Measurements from ENCODE around the gene JDP2.

Gene JDP2

DNA sequence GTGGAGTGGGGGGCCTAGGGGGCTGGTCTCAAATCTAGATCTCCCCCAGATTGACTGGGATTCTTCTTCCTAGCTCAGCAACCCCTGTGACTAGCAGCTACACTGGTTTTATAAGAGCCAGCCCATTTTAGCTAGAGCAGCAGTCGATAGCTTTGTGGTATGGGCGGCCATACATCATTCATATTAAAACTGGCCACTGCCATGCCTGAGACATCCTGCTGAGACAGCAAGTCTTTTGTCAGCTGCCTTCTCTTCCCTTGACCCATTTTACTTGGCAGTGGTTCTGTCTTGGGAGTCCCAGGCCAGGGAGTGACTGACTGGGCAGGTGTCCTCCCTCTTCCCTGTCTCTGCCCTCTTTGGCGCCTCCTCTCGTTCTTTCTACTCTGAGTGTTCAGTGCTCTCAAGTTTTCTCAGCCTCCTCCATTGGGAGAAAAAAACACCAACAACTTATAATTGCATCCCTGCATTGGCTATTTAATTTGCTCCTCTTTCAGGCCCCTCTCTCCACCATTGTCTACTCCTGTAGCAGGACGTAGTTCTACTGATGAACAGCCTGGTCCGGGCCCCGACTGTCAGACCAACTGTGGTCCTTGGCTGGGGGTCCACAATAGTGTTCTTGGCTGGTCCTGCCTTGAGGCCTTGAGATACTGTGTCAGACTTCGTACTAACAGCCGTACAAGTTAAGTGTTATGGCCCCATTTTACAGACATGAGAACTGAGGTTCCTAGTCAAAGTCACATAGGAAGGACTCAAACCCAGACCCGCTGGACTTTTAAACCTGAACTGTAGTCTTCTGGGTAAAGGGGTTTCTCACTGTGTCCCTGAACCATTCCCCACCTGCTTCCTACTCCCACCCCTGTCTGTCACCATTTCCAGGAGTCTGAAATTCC lies 18.3 kb upstream of the JDP2 start:
- DNase-seq (ENCODE audit: low read depth in 3 of 3): no peak

DNA sequence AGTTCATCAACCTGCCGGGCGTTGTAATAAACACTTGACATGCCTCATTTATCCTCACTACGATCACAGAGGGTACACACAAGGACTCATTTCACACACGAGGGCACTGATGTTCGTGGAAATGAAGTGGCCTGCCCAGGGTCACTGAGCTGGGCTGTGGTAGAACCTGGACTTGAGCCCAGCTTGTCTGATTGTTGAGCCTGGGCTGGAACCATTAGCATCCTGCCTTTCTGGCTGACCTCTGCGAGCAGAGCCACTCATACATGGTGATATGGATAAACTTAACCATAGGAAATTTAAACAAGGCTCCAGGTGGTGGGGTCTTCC lies 16.6 kb upstream of the JDP2 start:
- DNase-seq (ENCODE audit: low read depth in 3 of 3): no peak

DNA sequence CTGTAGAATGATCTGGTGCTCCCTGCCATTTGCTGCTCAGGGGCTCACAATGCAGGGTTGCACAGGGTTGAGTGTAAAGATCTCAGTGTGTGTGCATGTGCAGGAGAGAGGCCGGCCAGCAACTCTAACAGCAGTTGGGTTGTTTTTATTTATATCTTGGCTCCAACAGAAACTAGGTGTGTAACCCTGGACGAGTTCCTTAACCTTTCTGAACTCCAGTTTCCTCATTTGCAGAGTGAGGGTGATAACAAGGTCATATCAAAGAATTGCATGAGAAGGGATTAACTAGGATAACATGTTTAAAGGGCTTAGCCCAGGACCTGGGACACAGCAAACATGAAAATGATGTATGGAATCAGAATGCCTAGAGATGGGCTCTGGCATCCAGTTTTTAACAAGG lies 14.8 kb upstream of the JDP2 start:
- DNase-seq (ENCODE audit: low read depth in 3 of 3): no peak

DNA sequence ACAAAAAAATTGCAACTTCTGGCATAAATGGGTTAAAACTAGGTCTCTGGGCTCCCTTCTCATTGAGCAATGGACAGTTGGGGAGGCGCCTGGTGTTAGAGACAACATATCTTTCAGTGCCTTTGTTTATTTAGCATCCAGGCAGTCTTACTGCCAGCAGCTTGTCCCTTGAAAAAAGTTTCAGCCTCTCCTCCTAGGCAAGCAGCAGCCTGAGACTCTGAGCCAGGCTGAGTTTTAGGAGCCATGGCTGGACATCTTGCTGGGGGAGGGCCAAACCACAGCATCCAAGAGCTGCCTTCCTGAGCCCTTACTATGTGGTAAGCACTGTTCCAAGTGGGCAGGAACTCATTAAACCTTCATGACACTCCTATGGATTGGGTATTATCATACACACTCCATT lies 10.1 kb upstream of the JDP2 start:
- no peak for DNase-seq (ENCODE audit: low read depth in 3 of 3)

DNA sequence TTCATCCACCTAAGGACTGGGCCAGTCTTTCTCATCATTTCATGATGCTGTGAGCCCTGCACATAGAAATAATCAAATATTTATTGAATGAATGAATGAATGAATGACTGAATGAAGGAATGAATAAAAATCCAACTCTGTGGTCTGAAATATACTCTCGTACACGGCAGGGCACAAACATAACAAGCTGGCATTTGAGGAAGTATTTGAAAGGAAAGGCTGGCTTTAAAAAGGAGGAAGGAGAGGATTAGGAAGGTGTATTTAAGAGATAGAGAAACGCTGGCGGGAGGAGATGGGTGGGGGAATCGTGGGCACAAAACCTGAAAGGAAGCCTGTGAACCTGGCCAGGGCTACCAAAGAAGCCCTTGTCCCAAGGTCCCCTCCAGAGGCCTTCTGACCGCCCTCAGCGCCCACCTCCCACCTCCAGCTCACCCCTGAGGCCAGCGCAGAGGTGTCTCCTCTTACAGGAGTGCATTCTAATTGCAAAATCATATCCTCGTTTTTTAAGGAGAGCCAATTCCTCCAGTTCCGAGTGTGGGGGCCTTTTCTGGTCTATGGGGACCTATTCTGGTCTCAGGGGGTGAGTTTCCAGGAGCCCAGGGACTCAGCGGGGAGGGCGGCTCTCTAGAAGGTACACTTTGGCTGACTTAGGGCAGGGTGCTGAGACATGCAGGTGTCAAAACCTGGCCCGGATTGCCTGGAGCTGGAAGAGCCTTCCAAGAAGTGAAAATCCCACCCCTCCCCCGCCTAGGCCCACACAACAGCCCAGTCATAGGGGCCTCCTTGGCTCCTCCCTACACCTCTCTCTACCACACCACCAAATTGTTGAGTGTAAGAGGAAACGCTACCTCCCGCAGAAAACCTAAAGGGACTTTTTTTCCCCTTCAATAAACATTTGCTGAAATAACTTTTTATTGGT lies 8.7 kb upstream of the JDP2 start:
- DNase-seq (ENCODE audit: low read depth in 3 of 3): peak; percentile 18 to 51 (median 49)

DNA sequence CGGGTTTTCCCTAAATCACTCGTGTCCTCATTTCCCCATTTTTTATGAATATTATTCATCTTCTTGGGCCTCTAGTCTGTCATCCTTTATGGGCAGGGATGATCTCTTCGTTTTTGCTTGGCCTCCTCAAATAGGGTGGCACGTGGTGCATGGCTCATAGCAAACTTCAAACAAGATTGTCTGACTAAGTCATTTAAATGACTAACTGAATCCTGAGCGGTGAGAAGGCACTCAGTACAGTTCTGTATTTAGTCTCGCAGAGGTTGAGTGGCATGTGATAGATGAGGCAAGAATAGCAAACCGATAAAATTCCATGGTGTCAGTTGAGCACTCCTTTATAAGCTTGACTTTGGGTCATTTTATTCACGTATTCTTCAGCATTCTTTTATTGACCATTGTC lies 5.7 kb upstream of the JDP2 start:
- peak in 1 of 3 donors; percentile 43 for DNase-seq (ENCODE audit: low read depth in 3 of 3)

DNA sequence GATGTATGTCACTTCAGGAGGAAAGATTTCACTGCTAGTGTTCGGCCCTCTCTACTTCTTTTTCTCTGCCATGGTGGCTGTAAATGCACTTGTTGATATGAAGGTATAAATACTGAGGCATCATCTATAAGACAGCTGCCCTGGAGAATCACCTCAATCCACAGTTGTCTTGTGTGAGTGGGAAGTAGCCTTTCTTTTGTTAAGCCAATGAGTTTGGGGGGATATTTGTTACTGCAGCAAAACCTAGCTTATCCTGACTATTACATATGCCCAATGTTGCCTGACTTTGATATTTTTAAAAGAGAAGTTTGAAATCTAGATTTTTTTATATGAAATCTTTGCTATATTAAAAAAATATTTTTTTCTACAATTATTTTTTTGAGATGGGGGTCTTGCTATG lies 3.3 kb upstream of the JDP2 start:
- no peak for DNase-seq (ENCODE audit: low read depth in 3 of 3)

DNA sequence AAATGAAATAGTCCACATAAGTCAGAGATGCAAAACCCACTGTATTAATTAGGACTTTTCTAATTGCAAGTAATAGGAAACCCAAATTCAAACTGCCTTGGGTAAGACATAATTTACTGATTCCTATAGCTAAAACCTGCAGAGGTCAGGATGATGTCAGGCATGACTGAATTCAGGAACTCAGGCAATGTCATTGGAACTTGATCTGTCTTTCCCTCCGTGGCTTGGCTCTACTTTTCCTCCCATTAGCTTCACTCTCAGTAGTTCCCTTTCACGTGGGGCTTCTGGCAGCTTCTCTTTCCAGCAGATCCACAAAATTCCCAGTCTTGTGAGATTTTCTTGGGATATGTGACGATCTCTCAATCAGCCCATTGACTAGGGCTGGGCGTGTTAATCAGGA lies 2.4 kb upstream of the JDP2 start:
- no peak for DNase-seq (ENCODE audit: low read depth in 3 of 3)

DNA sequence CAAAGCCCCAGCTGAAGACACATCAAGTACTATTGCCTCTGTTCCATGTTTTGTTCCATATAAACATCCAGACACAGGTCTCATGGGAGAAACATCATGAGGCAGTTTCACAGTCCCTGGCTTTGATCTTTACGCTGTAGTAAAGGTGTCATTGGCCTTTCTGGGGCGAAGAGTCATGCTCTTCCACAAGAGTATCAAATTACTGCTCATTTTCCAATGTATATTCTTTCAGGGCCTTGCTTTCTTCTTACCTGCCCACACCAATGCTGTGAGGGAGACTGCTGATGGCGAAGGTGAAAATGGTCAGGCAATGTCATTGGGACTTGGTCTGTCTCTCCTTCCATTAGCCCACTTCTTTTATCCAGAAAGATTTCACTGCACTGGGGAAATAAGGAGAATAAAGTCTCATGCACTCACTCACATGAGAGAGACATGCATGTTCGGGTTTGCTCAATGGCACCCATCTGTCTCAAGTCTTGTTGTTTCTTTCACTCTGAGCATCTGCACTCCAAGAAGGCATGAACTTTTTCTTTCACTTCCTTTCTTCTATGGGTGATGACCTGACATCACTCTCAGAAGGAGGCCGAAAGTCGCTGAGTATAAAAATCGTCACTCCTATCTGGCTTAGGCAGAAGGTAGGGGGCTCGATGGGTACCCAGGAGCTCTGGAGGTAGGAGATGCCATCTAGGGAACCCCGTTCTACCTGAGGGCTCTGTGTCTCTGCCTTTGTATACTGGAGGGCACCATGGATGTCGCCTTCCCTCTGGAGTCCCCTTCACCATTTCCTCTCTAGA lies 1.3 kb upstream of the JDP2 start:
- no peak for DNase-seq (ENCODE audit: low read depth in 3 of 3)

DNA sequence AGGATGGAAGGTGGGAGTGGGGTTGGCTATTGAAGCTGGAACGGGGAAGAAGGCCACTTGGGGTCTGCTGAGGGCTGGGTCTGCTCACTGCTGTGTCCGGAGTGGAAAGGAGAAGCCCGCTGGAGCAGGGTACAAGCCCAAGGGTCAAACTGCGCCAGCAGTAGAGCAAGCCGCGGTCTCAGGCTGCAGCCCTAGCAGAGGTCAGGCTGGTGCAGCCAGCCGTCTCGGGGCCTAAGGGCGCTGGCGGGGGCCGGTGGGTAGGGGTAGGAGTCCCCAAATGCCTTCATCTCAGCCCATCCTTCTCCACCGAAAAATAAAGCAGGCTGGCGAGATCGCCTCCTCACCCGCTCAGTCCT lies 718 bp upstream of the JDP2 start:
- no peak for DNase-seq (ENCODE audit: low read depth in 3 of 3)

DNA sequence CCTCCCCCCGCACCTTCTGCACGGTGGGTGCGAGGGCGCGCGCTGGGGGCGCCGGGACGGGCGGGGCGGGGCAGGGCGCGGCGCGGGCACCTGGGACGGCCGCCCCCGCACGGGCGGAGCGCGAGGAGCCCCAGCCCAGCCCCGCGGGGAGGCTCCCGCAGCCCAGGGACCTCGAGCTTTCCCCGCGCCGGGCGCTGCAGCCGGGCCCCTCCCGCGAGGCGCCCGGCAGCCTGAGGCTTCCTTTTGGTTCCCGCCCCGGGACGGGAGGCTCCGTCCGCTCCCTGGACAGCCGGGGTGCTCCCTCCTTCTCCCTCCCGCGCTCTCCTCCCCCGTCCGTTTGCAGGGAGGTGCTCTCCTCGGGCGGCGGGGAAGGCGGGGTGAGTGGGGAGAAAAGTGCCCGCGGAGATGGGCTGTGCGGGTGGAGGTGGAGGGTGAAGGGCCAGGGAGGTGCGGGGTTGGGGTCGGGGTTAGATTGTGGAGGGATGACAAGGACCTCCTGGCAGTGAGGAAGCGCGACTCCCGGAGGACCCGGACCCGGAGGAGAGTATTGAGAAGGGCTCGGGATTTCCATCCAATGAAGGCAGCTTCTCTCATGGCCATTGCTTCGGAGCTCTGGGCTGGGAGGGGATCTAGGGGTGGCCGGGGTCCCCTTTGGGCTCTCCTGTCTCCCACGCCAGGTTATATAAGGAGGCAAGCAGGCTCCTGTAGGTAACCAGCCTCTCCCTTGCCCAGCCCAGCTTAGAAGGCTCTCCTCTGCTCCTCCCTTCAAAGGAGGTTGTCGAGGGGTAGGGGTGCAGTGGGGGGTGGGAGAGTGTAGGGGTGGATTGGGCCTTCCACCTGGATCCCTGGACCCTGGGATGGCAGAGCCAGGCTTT lies 645 bp downstream of the JDP2 start:
- DNase-seq (ENCODE audit: low read depth in 3 of 3): peak in 1 of 3 donors; percentile 20

DNA sequence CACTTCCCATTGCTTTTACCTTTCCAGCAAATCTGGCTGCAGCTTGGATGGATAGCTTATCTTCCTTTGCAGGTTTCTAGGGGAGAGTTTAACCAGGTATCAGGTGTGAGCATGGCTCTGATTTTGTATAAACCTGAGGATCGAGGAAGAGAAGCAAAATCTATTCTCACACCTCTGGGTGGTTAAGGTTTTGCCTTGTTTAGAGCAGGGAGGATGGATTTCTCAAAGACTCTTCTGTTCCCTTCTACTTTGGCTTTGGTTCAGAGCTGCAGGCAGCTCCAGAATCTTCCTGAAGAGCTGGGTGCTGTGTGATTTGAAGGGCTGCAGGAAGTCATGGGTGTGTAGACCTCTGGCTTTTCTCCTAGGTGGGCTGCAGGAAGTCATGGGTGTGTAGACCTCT lies 1.7 kb downstream of the JDP2 start:
- no peak for DNase-seq (ENCODE audit: low read depth in 3 of 3)

DNA sequence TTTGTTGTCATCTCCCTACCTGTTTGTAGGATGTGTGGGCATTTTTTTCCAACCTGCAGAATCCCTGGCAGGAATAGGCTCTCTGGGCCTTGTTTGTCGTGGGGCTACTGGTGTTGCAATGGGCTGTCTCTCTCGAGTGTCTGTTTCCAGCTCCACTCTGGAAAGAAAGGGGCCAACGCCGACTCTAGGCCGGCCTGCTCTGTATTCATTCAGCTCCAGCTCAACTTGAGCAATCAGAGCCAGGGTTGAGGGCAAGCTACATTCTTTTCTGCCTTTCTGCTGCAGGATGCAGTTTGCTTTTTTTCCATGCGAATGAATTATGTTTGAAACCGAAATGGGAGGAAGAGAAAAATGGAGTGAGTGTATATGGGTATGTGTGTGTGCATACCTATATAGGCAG lies 2.3 kb downstream of the JDP2 start:
- no peak for DNase-seq (ENCODE audit: low read depth in 3 of 3)

DNA sequence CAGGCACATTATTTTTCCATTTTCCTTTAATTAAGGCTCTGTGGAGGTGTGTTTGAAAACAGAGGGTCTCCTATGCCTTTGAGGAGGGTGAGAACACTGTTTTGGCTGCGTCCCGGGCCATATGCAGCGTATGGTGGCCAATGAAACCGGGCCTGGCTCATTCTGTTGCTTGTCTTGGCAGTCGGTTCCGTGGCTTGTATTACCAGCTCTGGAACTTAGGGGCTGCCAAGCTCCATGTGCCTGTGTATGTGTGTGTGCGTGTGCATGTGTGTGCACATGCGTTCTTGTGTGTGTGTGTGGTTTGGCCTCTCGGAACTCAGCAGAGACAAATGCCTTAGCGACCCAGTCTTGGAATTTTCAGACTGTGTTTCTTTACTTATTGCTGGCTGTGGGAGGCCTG lies 2.7 kb downstream of the JDP2 start:
- DNase-seq (ENCODE audit: low read depth in 3 of 3): no peak

DNA sequence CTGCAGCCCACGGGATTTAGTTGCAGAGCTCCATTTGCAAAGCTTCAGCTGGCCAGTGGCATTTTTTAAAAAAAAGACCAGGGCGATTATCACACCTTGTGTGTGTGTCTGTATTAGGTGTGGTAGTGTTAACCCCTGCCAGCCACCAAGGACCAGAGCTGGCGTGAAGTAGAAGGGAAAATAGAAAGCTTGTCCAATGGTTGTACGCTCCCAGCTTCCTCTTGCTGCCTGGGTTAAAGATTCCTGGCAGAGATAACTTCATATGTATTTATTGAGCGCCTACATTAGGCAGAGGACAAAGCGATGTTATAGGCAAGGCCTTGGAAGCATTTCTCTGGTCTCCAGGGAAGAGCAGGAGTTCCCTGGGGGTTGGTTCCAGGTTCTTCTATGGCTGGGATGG lies 3.2 kb downstream of the JDP2 start:
- no peak for DNase-seq (ENCODE audit: low read depth in 3 of 3)

DNA sequence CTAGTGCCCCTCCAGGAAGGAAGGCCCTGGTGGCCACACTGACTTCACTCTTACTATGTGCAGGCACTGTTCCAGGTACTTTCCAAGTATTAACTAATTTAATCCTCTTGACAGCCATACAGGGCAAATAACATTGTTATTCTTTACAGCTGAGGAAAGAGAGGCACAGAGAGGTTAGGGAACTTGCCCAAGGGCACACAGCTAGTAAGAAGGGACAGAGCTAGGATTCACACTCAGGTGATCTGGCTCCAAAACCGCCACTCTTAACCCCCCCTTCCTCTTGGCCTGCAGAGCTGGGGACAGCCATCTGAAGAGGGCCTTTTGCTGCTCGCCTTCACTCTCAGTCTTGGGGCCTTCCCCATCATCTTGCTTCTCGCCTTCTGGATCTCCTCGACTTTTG lies 4.0 kb downstream of the JDP2 start:
- no peak for DNase-seq (ENCODE audit: low read depth in 3 of 3)

DNA sequence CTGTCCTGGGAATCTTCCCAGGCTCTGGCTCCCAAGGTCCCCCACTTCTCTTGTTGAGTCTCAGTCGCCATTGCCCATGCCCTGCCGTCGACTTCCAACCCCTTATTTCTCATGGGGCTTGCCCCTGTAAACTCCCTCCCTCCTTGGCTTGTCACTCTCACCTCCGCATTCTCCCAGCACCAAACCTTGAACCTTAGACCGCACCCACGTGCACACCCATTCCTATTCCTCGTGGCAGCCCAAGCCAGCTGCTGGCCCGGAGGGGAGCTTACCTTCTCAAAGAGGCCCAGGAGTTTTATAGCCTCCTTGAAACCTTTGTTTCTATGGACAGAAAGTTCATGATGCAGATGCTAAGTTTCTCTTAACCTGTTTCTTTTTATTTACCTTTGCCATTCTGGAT lies 4.6 kb downstream of the JDP2 start:
- no peak for DNase-seq (ENCODE audit: low read depth in 3 of 3)

DNA sequence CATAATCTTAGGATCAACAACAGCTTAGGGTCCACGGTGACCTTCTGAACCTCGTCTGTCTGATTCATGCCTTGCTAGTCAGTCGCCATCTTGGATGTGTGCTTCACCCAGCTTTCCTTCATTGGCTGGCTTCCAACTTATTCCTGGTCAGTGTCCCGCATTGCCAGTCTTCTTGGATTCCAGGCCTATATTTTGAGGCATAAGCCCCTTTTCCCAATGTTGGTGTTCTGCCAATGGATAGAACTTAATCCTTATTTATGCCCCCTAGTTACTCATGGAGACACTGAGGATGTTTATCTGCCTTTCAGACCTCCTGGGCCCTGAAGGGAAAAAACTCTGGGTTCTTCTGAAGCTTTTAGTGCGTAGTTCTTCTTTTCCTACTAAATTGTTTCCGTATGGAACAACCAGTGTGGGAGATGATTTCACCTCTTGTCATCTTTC lies 5.8 kb downstream of the JDP2 start:
- DNase-seq (ENCODE audit: low read depth in 3 of 3): no peak

DNA sequence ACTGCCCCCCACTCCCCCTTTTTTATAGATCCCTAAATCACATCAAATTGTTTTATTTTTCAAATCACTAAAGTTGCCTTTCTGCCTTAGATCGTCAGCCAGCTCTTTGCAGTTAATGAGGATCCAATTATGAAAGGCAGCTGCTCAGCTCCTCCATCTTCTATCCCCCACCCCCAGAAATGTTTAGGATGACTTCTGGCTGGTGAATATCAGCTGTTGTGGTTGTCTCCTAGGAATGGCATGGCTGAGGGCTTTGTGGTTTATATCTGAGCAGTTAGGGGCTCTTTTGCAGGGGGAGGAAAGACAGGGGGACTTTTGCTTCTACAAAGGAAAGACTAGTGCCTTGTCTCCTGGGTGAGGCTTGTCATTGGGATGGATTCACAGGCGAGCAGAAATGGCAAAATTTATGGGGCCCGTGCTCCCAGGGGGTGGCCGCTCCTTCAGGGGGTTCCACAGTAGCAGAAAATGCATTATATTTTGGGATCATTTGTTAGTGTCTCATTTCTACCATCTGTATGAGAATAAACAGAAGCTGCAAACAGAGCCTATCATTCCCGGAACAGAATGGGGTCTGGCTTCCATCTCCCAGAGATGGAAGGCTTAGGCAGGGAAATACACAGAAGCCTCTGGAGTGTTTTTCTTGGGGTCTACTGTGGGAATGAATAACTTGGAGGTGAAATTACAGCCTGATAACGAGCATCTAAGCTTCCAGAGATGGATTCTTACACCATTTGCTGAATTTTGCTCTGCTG lies 6.5 kb downstream of the JDP2 start:
- no peak for DNase-seq (ENCODE audit: low read depth in 3 of 3)

DNA sequence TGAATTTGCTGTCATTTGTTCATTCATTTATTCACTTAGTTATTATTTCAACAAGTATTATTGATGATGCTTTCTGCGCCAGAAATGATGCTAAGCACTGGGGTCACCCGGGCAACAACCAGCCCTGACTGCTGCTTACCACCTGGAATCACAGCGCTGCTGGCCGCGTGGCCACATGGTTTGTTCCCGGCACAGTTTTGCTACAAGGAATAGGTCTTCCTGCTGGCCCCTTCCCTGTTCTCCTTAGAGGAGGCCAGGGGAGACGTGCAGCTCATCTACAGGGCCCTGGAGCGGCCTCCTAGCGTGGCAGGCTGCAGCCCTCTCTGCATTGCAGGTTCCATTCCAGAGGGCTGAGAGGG lies 7.0 kb downstream of the JDP2 start:
- DNase-seq (ENCODE audit: low read depth in 3 of 3): no peak

DNA sequence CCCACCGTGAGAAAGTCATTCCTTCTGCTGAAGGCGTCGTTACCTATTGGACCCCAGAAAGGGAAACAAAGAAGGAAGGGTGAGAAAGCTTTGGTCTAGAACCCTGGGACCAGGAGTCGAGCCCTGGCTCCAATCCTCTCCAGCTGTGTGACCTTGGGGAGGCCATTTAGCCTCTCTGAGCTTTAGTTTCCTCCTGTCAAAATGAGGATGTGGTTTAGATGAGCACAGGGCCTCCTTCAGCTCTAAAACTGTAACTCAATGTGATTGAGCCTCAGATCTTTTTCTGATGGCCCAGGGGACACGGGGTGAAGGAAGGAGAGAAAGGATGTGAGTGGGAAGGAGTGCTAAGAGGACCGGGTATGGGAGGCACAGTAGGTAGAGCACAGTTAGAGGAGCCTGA lies 7.7 kb downstream of the JDP2 start:
- no peak for DNase-seq (ENCODE audit: low read depth in 3 of 3)
